Stimulated activated CD8-positive, alpha-beta memory T cell treated with anti-CD3 and anti-CD28 coated beads, Interleukin-15, amount 100 ng/mL, for 1 hour (primary cell): ENCODE results near the gene ARSI.

Source experiments
- DNase-seq: peaks from one replicate; pipeline ENCODE4 v3.0.0-alpha.2; 2020; ENCODE audit warnings: low read depth

The ARSI gene

DNA sequence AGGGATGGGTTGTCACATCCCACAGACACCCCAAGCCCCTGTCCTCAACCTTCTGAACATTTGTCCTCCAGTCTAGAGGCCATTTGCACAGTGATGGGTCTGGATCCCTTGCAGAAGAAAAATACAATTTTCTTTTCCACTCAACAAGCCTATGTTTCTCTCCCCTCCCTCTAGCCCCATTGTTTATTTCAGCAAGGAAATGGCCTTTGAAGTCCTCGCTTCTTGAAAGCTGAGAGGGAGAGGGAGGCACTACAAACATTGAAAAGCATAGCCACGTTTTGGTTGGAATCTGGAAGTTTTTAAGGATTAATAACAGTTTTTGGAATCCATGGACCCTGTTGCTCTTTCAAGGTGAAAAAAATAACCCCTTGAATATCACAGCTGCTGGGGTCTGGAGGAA lies 24.0 kb upstream of the ARSI start:
- no peak for DNase-seq

DNA sequence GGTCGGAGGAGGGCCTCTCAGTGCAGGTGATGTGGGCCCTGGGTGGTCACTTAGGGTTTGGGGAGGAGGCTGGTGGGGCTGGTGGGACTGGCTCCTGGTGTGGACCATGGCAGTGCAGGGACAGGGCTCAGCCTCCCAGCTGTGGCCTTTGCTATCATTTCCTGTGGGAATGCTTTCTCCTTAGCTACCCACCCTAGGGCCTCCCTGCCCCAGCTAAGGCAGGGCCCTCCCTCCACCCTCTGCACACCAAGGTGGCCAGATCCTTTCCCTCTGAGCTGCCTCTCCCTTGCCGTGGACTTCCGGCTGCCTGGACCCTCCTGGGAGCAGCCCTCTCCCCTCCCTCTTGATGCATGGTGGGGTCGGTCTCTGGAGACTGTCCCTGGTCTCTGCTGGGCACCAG lies 22.7 kb upstream of the ARSI start:
- no peak for DNase-seq

DNA sequence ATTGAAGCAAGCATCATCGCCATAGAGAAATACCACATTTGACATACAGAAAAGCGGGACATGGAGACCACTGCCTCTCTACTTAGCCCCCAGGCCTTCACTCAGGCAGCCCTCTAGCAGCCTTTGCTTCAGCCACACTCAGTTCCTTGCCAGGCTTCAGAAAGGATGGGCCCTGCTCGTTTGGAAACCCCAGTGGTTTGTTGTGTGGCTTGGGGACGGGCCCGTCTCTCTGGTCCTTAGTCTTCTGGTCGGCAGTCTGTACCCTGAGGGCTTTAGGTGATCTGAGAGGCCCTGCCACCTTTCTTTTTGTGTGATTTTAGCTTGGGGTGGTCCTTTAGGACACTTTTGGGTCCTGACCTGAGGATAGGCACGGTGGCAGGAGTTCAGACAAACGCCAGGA lies 21.1 kb upstream of the ARSI start:
- DNase-seq, result no peak

DNA sequence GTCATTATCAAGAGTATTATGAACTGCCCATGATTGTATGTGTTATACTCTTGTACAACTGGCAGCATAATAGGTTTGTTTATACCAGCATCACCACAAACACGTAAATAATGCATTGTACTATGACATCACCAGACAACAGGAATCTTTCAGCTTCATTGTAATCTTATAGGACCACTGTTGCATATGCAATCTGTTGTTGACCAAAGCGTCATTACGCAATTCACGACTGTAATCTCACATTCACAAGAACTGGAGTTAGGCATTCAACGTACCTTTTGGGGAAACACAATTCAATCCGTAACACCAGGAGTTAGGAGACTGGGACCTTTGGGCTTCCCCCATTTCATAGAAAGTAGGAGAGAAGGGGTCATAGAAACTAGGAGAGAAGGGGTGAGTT lies 20.4 kb upstream of the ARSI start:
- DNase-seq, result no peak

DNA sequence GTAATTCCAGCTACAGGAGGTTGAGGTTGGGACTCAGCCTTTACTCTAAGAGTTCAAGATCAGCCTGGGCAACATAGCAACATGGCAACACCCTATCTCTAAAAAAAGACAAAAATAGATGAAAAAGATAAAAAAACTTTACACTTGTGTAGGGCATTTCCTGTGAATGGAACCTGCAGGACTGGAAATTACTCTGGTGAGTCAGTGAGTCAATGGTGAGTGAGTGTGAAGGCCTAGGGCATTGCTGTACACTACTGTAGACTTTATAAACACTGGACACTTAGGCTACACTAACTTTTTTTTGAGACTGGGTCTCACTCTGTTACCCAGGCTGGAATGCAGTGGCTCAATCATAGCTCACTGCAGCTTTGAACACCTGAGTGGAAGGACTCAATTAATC lies 19.5 kb upstream of the ARSI start:
- no peak for DNase-seq

DNA sequence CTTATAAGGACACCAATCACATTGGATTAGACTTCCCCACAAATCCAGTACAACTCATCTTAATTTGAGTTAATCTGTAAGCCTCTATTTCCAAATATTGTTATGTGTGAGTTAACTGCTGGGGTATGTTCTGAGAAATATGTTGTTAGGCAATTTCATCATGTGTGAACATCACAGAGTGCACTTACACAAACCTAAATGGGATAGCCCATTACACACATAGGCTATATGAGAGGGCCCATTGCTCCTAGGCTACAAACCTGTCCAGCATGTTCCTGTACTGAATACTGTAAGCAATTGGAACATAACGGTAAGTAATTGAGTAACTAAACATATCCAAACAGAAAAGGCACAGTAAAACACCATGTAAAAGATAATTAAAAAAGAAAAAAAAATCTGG lies 19.1 kb upstream of the ARSI start:
- DNase-seq, result no peak

DNA sequence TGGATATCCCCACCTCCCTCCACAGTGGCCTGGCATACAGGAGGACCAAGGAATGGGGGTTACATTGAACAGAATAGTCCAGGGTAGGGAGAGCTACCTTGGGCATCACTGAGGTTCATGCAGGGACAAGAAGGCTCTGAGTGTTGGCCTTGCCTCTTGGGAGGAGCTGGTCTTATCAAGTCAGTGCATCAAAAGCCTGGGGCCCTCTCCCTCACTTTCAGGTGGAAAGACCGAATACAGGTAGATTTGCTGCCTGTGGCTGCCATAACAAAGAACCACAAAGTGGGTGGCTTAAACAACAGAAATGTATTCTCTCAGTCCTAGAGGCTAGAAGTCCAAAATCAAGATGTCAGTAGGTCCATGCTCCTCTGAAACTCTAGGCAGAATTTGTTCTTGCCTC lies 18.5 kb upstream of the ARSI start:
- DNase-seq, result no peak

DNA sequence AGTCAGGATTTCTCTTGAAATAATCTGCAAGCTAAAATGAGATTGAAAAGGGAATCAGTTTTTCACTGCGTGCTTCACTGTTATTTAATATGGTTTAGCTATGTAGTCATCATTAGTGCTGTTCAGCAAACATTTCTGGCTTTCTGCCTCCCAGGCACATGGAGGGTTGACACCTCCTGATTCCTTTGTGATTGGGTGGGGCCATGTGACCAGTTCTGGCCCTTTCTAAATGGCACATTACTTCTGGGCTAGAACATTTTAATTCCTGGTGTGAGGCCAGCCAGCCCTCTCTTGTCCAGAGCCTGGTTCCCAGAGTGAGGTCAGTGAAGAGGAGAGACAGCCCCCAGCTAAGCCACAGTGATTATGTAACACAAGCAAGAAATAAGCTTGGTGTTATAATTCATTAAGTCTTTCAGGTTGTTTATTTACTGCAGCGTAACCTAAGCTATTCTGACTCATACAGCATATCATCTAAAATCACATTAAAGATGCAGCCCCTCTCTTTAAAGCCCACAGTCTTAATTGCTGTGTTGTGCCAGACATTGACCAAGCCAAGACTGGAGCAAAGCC lies 17.4 kb upstream of the ARSI start:
- DNase-seq, result no peak

DNA sequence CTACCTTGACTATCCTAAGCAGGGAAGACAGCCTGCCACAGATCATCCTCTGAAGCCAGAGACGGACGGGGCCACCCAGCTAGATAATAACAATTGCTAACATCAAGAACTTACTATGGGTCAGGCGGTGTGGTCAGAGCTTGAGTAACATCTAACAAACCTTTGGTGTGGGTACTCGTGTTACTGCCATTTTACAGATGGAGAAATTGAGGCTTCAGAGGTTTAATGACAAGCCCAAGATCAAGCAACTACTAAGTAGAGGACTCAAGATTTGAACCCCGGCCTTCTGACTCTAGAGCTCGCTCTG lies 16.7 kb upstream of the ARSI start:
- no peak for DNase-seq

DNA sequence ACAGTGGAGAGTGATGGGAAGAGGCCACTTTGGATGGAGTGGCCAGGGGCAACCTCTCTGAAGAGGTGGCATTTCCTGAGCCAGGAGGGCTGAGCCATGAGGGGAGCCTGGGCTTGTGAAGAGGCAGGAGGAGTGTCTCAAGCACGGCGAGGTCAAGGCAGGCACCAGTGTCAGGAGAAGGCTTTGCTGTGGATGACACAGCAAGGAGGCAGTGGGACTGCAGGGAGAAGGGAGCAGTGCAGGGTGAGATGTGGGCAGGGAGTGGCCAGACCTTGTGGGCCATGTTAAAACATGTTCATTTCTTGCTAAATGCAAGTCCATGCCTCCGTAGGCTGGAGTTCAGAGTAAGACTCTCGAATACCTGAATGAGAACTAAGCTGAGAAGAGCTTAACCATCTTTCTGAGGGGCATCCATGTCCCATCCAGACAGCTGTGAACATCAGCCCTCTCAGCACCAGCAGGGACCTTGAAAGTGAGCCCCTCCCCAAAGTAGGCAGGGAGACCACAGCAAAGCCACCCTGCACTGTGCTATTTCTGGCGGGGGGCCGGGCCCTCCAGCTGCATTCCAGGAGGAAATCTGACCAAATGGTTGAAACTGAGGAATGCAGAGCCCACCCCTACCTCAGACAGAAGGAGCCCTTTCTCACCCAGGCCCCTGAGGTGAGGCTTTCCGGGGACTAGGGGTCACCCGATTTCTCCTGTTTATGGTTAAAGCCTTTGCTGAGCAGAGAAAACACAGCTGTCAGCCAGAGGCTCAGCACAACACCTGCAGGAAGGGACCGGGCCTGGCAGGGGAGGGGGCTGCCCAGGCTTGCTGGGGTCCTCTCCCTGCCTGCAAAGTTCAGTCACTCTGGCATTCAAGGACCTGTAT lies 16.1 kb upstream of the ARSI start:
- no peak for DNase-seq

DNA sequence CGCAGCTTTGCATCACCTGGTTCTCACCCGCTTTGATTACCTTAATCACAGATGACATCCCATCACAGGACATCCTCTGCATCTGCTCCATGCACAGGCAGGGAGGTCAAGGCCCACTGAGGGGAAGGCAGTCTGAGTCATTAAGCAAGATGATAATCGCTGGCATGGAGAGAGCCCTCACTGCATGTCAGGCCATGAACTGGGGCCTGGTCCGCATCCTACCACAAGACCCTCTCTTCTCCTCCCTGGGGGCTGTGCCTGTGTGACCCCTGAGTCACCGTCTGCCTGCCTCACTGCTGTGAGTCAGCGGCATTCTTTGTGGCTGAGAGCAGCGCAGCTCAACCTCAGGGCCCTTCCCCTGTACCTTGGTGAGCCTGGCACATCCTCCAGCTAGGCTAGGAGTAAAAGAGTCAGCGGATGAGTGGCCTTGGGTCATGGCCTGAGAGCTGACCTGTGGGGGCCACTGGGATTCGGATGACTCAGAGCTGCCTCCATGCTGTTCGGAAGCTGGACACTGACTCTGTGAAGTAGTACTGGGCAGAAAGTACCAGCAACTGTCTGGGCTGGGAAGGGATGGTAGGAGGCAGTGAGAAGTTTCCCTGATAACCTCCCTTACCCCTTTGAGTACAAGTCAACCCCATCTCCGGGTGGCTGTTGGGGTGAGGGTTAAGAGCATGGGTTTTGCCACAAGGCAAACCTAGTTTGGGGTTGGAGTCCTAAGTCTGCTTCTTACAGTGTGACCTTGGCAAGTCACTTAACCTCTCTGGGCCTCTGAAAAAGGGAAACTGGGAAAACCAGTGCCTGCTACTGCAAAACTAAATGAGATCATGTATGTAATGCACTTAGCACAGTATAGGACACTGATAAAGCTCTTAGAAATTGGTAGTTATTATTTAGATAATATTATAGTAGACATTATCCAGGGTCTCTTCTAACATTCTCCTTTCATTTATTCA lies 14.6 kb upstream of the ARSI start:
- DNase-seq, result no peak

DNA sequence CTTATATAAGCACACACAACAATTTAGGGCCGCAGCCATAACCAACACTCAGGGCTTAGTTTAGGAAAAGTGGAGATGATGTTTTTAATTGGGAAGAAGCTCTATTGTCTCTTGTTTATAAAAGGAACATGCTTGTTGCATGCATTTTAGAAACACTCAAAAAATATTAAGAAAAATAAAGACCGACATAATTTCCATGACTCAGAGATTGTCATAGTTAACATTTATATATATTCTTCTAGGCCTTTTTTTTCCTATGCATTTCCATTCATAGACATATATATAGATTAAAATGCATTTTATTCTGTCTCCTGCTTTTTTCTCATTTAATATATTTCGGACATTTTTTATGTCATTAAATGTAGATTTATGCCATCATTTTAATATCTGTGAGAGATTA lies 13.6 kb upstream of the ARSI start:
- DNase-seq, result no peak

DNA sequence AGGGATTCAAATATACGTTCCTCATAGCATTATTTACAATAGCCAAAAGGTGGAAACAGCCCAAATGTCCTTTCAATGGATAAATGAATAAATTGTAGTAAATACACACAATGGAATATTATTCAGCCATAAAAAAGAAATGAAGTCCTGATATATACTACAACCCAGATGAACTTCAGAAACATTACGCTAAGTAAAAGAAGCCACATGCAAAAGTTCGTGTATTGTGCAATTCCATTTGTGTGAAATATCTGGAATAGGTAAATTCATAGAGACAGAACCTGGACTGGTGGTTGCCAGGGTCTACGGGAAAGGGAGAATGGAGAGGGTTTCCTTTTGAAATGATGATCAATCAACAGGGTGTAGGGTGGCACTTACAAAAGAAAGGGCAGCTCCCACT lies 12.5 kb upstream of the ARSI start:
- no peak for DNase-seq

DNA sequence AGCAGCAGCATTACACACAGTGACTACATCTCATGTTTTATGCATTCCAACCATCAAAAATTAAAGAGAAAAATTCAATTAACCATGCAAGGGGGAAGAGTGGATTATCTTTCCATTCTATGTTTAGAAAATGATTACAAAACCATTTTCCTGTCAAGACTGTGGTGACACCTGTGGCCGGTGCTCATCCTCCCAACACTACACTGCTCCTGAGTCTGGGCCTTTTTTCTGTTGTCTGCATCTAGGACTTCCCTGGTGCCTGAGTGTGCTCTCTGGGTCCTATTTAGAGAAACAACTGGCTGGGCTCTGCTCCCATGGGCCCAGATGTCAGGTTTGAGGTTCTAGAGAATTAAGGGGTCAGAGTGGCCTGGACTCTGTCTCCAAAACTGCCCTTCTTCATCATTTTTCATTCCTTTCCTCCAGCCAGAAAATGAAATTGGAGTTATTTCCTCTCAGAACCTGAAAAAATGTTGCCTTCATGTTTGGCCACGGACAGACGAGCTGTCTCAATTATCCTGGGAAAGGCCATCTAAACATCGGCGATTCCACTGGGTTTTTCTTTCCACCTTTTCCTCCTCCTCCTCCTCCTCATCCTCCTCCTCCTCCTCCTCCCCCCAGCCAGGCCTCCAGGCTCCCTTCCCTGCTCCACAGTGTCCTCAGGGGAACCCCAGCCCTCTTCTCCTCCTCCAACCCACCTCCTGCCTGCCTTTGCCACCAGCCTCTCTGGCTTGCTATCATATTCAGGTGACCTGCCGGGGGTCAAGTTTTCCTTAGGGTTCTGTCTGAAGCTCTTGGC lies 11.4 kb upstream of the ARSI start:
- DNase-seq, result no peak

DNA sequence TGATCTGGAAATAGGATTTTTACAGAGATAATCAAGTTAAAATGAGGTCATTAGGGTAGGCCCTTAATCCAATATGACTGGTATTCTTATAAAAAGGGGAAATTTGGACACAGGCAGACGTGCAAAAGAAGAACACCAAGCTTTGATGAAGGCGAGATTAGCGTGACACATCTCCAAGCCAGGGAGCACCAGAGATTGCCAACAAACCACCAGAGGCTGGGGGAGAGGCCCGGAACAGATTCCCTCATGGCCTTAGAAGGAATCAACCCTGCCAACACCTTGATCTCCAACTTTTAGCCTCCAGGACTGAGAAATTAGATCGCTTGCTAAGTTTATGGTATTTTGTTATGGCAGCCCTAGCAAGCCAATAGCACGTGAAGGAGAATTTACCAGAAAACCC lies 10.8 kb upstream of the ARSI start:
- no peak for DNase-seq

DNA sequence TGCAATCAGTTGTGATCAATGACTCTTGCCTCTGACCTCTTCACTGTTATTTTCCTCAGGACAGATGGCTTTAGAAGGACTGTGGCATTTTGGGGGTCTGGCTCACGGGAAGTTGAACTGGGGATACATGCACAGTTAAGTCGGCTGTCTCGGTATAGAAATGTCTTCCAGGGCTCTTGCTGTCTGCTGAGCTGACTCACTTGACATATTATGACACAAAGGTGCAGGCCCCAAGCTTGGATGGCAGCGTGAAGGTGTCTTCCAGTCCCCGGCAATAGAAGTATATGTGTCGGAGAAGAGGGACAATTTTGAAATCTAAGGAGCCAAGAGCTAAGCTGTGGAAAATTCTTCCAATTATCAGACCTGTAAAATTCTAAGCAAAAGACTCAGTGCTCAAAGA lies 9.8 kb upstream of the ARSI start:
- DNase-seq, result no peak

DNA sequence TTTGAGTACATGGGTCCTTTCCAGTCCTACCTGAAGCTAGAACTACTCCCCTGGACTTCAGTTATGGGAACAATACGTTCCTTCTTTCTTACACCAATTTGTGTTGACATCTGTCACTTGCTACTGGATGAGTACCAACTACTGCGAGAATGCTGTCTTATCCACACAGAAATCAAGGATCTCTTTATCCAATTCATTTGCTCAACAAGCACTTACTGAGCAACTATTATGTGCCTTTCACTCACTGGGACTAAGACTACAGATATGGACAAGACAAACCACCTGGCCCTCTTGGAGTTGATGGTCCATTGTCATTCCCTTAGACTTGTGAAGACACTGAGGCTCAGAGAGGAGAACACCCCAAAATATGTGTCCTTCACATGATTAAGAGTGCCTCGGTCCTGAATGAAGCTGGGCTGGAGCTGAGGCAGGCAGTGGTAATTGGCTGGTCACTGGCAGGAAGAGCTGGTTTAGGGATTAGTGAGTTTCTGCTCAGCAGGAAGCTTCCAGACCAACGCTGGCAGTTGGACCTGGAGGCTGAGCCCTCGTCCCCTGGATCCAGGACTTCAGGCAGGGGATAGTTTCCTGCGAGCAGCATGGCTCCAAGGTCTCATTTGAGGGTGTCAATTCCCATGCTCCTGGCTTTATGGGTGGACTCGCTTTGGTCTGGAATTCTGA lies 8.4 kb upstream of the ARSI start:
- no peak for DNase-seq

DNA sequence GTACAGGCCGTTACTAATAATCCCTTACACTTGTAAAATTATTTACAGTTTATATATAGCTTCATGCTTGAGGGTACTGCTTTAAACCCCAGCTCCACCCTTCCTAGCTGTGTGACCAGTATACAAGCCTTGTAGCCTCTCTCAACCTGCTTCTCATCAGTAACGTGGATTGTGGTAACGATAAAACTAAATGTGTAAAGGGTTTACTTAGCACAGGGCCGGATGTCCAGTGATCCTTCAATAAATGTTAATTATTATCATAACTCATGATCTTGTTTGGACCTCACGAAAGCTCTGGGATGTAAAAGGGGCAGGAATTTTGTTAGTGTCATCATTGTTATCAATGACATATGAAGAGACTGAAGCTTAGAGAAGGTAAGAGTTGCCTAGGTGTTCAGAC lies 7.5 kb upstream of the ARSI start:
- no peak for DNase-seq

DNA sequence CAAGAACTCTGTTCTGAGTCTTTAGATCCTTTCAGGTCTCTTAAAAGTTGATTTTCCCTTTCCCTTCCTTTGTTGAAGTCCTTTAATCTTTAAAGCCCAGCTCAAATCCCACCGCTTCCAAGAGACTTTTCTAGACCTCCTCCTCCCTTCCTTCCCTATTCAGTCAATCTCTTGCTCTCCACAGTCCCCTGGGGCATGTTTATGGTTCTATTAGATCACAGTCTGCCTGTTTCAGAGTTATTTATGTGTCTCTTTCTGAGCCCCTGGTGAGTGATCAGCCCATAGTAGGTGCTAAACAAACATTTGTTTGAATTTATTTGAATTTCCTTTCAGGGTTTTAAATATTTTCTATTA lies 7.2 kb upstream of the ARSI start:
- DNase-seq, result no peak

DNA sequence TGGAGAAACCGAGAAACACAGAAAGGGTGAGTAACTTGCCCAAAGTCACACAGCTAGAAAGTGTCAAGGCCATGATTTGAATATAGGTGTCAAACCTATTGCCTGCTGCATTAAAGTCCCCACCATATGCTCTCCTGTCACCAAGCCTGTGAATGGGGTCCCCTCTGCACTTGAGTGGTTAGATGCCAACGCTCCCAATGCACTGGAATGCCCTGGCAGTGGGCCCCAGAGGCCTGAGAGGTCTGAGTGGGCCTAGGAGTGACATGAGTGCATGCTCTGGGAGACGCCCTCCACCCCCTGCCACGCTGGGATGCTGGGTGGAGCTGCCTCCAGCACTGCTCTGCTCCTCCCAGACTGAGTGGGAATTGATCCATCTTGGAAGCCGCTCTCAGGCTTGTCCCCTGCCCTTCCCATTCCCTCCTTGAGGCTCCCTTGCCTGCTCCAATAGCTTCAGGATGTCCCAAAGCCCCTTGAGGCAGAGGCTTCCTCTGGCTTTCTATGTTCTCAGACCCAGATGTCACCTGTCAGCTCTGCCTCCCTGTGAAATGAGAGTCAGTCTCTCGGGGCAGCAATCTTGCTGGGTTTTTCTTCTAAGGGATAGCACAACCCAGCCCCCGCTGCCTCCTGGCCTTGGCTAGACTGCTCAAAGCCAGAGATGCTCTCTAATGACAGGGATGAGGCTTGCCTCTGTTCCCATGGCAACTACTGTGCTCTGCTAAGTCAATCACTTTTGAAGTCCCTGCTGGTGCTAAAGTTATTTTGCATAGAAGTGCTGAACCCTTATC lies 6.6 kb upstream of the ARSI start:
- no peak for DNase-seq
